Epithelial cell of proximal tubule (primary cell): ENCODE measurements around the gene B4GALT2. TPM values are rescaled to one million over a fixed set of nuclear protein-coding genes. Genes with fewer than 3 reads are reported as not detected.

Experiments used
- DNase-seq: peaks from one replicate; pipeline ENCODE4 v3.0.0-alpha.2; 2011; ENCODE audit warnings: low read depth
- H3K4me3 ChIP-seq: 2 replicates; pipeline ENCODE4 v1.5.1; 2011; ENCODE audit warnings: low read depth, mild to moderate bottlenecking, low read length
- total RNA-seq: library from RNA; depleted of rRNA; stranded (reverse); fragments of >200 nt; gene quantifications from 2 replicates; pipeline ENCODE4 v1.2.3, GENCODE V29; 2015
- TF ChIP-seq, protein P1 (sequence below): conservative IDR thresholded peaks from 2 replicates; pipeline ENCODE4 v1.5.1; 2012; ENCODE audit warnings: low read depth, mild to moderate bottlenecking, low read length

The B4GALT2 gene
- total RNA-seq, 1 donor from 2014 or later: 69.5 TPM

DNA sequence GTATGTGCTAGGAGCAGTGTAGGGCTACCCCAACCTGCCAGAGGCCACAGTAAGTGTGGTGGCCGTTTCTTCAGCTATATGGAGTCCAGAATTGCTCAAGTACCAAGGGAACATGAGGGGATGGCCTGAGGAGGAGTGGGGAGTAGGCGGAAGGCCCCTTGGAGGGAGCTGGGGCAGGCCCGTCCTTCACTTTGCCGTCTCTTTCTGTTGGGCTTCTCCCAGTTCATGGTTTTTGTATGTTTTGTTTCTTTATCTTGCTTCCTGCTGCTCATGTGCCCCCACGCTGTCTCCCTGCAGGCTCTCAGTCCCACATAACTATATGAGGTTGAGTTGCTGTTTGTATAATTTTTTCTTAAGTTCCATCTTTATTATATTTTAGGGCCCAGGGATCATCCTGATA is 15.1 kb upstream of the B4GALT2 start:
- DNase-seq: no peak
- TF ChIP-seq, protein P1, sequence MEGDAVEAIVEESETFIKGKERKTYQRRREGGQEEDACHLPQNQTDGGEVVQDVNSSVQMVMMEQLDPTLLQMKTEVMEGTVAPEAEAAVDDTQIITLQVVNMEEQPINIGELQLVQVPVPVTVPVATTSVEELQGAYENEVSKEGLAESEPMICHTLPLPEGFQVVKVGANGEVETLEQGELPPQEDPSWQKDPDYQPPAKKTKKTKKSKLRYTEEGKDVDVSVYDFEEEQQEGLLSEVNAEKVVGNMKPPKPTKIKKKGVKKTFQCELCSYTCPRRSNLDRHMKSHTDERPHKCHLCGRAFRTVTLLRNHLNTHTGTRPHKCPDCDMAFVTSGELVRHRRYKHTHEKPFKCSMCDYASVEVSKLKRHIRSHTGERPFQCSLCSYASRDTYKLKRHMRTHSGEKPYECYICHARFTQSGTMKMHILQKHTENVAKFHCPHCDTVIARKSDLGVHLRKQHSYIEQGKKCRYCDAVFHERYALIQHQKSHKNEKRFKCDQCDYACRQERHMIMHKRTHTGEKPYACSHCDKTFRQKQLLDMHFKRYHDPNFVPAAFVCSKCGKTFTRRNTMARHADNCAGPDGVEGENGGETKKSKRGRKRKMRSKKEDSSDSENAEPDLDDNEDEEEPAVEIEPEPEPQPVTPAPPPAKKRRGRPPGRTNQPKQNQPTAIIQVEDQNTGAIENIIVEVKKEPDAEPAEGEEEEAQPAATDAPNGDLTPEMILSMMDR: no peak
- no peak overlapping the region for H3K4me3 ChIP-seq

DNA sequence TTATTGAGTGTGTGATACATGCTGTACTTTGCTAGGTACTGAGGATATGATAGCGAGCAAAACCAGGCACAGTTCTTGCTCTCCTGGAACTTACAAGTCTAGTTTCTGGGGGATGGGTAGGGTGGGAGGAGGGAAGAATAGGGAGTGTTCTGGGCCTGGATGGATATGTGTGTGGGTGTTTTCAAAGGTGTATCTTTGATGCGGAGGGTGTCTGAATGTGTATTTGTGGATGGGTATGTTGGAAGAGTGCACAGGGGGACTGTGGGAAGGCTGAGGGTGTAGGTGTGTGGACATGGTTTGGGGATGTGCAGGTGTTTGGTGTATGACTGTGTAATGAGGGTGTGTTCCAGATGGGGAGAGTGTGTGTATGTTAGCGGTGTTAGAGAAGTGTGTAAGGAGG is 13.7 kb upstream of the B4GALT2 start:
- H3K4me3 ChIP-seq: no peak overlapping the region
- TF ChIP-seq, protein P1: no peak
- no peak for DNase-seq

DNA sequence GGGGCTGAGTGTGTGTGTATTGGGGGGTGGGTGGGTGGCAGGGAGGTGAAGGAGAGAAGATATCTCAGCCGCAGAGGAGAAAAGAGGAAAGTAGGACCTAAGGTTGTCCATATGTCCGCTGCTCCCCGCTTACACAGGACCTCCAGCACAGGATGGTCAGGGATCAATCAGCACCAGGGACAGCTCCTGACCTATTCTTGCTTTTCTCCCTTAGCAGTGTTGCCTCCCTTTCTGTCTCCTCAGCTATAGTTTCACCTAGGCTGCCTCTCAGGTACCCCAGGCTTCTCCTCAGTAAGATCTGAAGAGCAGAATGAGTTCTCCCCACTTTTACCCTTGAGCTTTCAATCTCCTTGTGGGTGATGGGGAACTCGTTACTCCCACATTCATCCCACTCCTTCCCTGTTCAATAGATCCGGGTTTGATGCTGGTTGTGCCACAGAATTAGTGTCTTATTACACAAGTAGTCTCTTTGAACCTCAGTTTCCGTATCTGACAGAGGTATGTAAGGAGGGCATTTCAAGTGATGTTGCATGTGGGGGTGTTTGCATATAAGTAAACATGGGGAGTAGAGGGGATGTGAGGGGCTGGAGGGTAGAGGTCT is 10.6 kb upstream of the B4GALT2 start:
- TF ChIP-seq, protein P1: no peak
- no peak for DNase-seq
- no peak overlapping the region for H3K4me3 ChIP-seq

GRCh38 chr1:43969416-43969745 is 9.6 kb upstream of the B4GALT2 start:
- no peak for DNase-seq
- peak overlapping the region; percentile 31 for H3K4me3 ChIP-seq
- TF ChIP-seq, protein P1: no peak

GRCh38 chr1:43969746-43970466 is 9.1 kb upstream of the B4GALT2 start, which contains the start of gene DPH2:
Gene DPH2 (plus strand): TSS chr1:43970010. CDS start chr1:43970176, 166 bp downstream.
- TF ChIP-seq, protein P1: peak; percentile 13
- H3K4me3 ChIP-seq: peak within 1 kb of the TSS; percentile 71
- peak; percentile 81 for DNase-seq

DNA sequence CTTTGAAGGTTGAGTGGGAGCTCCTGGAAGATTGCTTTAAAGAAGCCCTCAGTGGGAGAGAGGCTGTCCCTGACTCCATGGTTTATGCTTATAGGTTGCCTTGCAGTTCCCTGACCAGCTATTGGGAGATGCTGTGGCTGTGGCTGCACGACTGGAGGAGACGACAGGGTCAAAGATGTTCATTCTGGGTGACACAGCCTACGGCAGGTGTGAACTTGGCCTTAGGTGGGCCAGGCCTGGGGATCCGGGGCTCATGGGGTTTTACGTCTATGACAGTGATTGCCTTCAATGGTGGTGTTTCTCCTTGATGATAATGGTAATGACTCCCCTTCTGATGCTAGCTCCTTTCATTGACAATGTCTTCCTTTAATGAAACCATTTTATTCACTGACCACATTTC is 8.5 kb upstream of the B4GALT2 start:
- no peak for DNase-seq
- TF ChIP-seq, protein P1: no peak
- peak overlapping the region; percentile 71 for H3K4me3 ChIP-seq

- no peak for DNase-seq
- TF ChIP-seq, protein P1: no peak
- H3K4me3 ChIP-seq: peak overlapping the region; percentile 71
Measured at GRCh38 chr1:43970911-43971310, 8.1 kb upstream of the B4GALT2 start.
